Body of pancreas (tissue), 4 donors: ENCODE results near the gene NRP2. TPM values are rescaled to one million over a fixed set of nuclear protein-coding genes. Genes with fewer than 3 reads are reported as not detected.

Experiments
- ATAC-seq: fragments of 150-250 bp; one replicate; pipeline ENCODE4 v1.9.1; 2016
- DNase-seq, 4 donors: peaks; one replicate each; pipeline ENCODE4 v3.0.0-alpha.2; 2019
- H3K27ac ChIP-seq, 4 donors: fragments of 200-600 bp; sonication (generic); 1 replicate in 3 of 4; 2 replicates in 1 of 4; pipeline versions ENCODE4 v1.5.1 to v1.6.1; 2016 to 2019; ENCODE audit warnings: mild to moderate bottlenecking in 1 of 4, mixed read lengths in 1 of 4, moderate library complexity in 1 of 4
- H3K27me3 ChIP-seq, 2 donors: fragments of 200-600 bp; sonication (generic); one replicate each; pipeline ENCODE4 v1.6.0; 2016; ENCODE audit warnings: mild to moderate bottlenecking in 1 of 2
- H3K36me3 ChIP-seq, 2 donors: fragments of 200-600 bp; sonication (generic); replicated peaks in 1 of 2; 2 replicates each; pipeline ENCODE4 v1.5.1; 2016; ENCODE audit warnings: low read depth in 2 of 2; ENCODE audit not compliant: insufficient read depth in 1 of 2
- H3K4me1 ChIP-seq: fragments of 200-600 bp; sonication (generic); one replicate; pipeline ENCODE4 v1.6.0; 2016
- H3K4me3 ChIP-seq, 2 donors: fragments of 200-600 bp; sonication (generic); 1 replicate in 1 of 2; 2 replicates in 1 of 2; pipeline ENCODE4 v1.5.1; 2016 to 2019
- H3K9me3 ChIP-seq, 3 donors: fragments of 200-600 bp; sonication (generic); 1 replicate in 2 of 3; 2 replicates in 1 of 3; pipeline ENCODE4 v1.5.1; 2016
- CTCF ChIP-seq, 7 experiments: fragments of 450-650 bp in 4 of 7; fragments of 200-600 bp in 3 of 7; sonication (generic) in 3 of 7; IDR thresholded peaks; one replicate each; pipeline ENCODE4 v1.5.1; 2016 to 2019; ENCODE audit warnings: antibody characterized with exemption in 7 of 7
- POLR2A ChIP-seq, 3 donors: fragments of 450-650 bp; IDR thresholded peaks; one replicate each; pipeline ENCODE4 v1.6.1; 2016; ENCODE audit warnings: antibody characterized with exemption in 3 of 3, mild to moderate bottlenecking in 2 of 3
- WGBS, 2 donors: methylation state at CpG; one replicate each; pipeline ENCODE4 v1.1.5; 2017; 5-methylcytosine and 5-hydroxymethylcytosine counted together
- intact Hi-C: fragments of 100-400 bp; cut with DNase I; formaldehyde crosslinking; loops from one replicate; pipeline ENCODE4 v1.15.1; 2023
- total RNA-seq, 2 donors: library from RNA; depleted of rRNA; stranded (reverse); fragments of >200 nt; gene quantifications; one replicate each; pipeline ENCODE4 v1.1.0, GENCODE V29; 2016

The NRP2 gene
- total RNA-seq, 2 donors from 2014 or later: 5.7 to 7.6 TPM

- no peaks in the 10 kb centered on the region for H3K36me3 ChIP-seq
- ATAC-seq: no peak
Measured at GRCh38 chr2:205747829-205748386, 65.6 kb downstream of the NRP2 start.

GRCh38 chr2:205748639-205749038 is 66.3 kb downstream of the NRP2 start:
- Histone ChIP-seq H3K9me3 (no peaks in the 10 kb centered on the region), H3K27me3 (no peaks in the 10 kb centered on the region), H3K27ac (no peak overlapping the region), H3K4me3 (no peak overlapping the region), H3K4me1 (no peaks in the 10 kb centered on the region), H3K36me3 (no peaks in the 10 kb centered on the region)
- TF ChIP-seq POLR2A (IDR thresholded peaks at IDR 0.05) (no peak), CTCF (IDR thresholded peaks at IDR 0.05) (no peak)
- ATAC-seq (no peak), DNase-seq (no peak)
- 72 to 73% methylated on average over 2 of the region's 2 CpGs for WGBS, 2 donors
- intact Hi-C loops: no loop called here

More at GRCh38 chr2:205747829-205748386, 65.6 kb downstream of the NRP2 start:
- no peak for DNase-seq
- Histone ChIP-seq H3K27ac (no peak overlapping the region), H3K4me3 (no peak overlapping the region), H3K4me1 (no peaks in the 10 kb centered on the region), H3K9me3 (no peaks in the 10 kb centered on the region), H3K27me3 (no peaks in the 10 kb centered on the region)
- intact Hi-C loops: no loop called here
- WGBS, 2 donors: 61 to 73% methylated on average over 11 of the region's 11 CpGs
- TF ChIP-seq CTCF (IDR thresholded peaks at IDR 0.05) (no peak), POLR2A (IDR thresholded peaks at IDR 0.05) (no peak)

- 85 to 88% methylated on average over 6 of the region's 6 CpGs for WGBS, 2 donors
- intact Hi-C loops: no loop called here
- TF ChIP-seq POLR2A (IDR thresholded peaks at IDR 0.05) (no peak), CTCF (IDR thresholded peaks at IDR 0.05) (no peak)
- Histone ChIP-seq H3K4me1 (no peaks in the 10 kb centered on the region), H3K9me3 (no peaks in the 10 kb centered on the region), H3K27me3 (no peaks in the 10 kb centered on the region), H3K27ac (no peak overlapping the region), H3K36me3 (no peaks in the 10 kb centered on the region), H3K4me3 (no peak overlapping the region)
- ATAC-seq (no peak), DNase-seq (no peak)
Measured at GRCh38 chr2:205749078-205749477, 66.8 kb downstream of the NRP2 start.

DNA sequence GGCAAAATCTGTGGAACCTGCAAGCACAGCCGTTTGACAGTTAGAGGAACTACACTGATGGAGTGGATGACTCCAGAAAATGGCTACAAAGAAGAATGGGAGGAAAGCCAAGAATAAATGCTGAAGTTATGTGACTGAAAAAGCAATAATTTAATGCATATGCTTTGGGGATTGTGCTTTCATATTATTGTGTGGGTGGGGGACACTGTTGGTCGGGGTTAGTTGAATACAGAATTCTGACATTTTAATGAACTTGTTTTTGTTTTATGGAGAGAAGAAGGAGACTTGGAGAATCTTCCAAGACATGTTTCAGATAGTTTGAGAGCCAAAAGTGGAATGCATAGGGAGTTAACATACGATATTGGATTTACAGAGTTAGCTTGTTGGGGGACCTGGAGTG is 68.5 kb downstream of the NRP2 start:
- Histone ChIP-seq H3K9me3 (no peaks in the 10 kb centered on the region), H3K4me1 (no peaks in the 10 kb centered on the region), H3K27me3 (no peaks in the 10 kb centered on the region), H3K27ac (no peak overlapping the region), H3K36me3 (no peaks in the 10 kb centered on the region), H3K4me3 (no peak overlapping the region)
- ATAC-seq (no peak), DNase-seq (no peak)
- intact Hi-C loops: no loop called here
- no peak for TF ChIP-seq CTCF (IDR thresholded peaks at IDR 0.05)
- TF ChIP-seq POLR2A (IDR thresholded peaks at IDR 0.05): no peak
- WGBS, 2 donors: 62 to 75% methylated on average over 3 of the region's 3 CpGs

- Histone ChIP-seq H3K27ac (no peak overlapping the region), H3K36me3 (no peaks in the 10 kb centered on the region), H3K4me1 (no peaks in the 10 kb centered on the region), H3K9me3 (no peaks in the 10 kb centered on the region), H3K4me3 (no peak overlapping the region), H3K27me3 (no peaks in the 10 kb centered on the region)
- DNase-seq (no peak), ATAC-seq (no peak)
- no peak for TF ChIP-seq CTCF (IDR thresholded peaks at IDR 0.05)
- no peak for TF ChIP-seq POLR2A (IDR thresholded peaks at IDR 0.05)
- intact Hi-C loops: no loop called here
- 70 to 81% methylated on average over 5 of the region's 5 CpGs for WGBS, 2 donors
Measured at GRCh38 chr2:205751569-205752031, 69.3 kb downstream of the NRP2 start.
